K562 (cell line): ENCODE results near the gene FLRT1.

Experiments
- CHD1 ChIP-seq: fragments of 200-600 bp; sonication (generic); IDR thresholded peaks from one replicate; pipeline ENCODE4 v1.6.1; 2012; ENCODE audit warnings: mild to moderate bottlenecking, moderate library complexity, low read length, inconsistent platforms
- ETS1 ChIP-seq: conservative IDR thresholded peaks from 2 replicates; pipeline ENCODE4 v1.6.1; 2011; ENCODE audit warnings: low read depth, mild to moderate bottlenecking, low read length; ENCODE audit not compliant: control insufficient read depth
- ETV6 ChIP-seq, 3 experiments: fragments of 150-350 bp in 1 of 3; sonication (generic) in 1 of 3; formaldehyde crosslinking in 1 of 3; IDR thresholded peaks; 2 replicates each; pipeline versions ENCODE4 v1.6.1 to v1.8.0; 2014 to 2022; ENCODE audit warnings: borderline replicate concordance in 2 of 3, low read depth in 2 of 3, antibody characterized with exemption in 1 of 3, low read length in 1 of 3, mild to moderate bottlenecking in 1 of 3, missing genetic modification reagents in 1 of 3
- FIP1L1 ChIP-seq: fragments of 200-400 bp; formaldehyde crosslinking; IDR thresholded peaks from 2 replicates; pipeline ENCODE4 v1.6.1; 2018; ENCODE audit warnings: mild to moderate bottlenecking, low read depth, low read length; ENCODE audit not compliant: poor library complexity, severe bottlenecking
- FOSL1 ChIP-seq: fragments of 200-800 bp; sonication (Bioruptor generic); conservative IDR thresholded peaks from 2 replicates; pipeline ENCODE4 v1.6.1; 2016; ENCODE audit warnings: missing genetic modification characterization, missing compliant biosample characterization
- SMARCC2 ChIP-seq: fragments of 450-650 bp; IDR thresholded peaks from 2 replicates; pipeline ENCODE4 v1.6.1; 2017; ENCODE audit warnings: antibody characterized with exemption, moderate library complexity, mild to moderate bottlenecking, low read depth
- TCF7 ChIP-seq: sonication (generic); IDR thresholded peaks from 2 replicates; pipeline ENCODE4 v1.6.1; 2016; ENCODE audit warnings: antibody characterized with exemption, borderline replicate concordance
- TCF7L2 ChIP-seq: fragments of 150-350 bp; IDR thresholded peaks from 2 replicates; pipeline ENCODE4 v1.6.1; 2016; ENCODE audit warnings: low read depth, mild to moderate bottlenecking, low read length, moderate library complexity
- ZNF165 ChIP-seq: fragments of 250-450 bp; sonication (Bioruptor Pico); IDR thresholded peaks from 2 replicates; pipeline ENCODE4 v1.4.0; 2020; ENCODE audit warnings: borderline replicate concordance
- TF ChIP-seq, protein P1 (sequence below): fragments of 450-650 bp; formaldehyde crosslinking; IDR thresholded peaks from 2 replicates; pipeline ENCODE4 v1.4.0; 2022; ENCODE audit warnings: mild to moderate bottlenecking, moderate library complexity
- TF ChIP-seq, protein P2 (sequence below): IDR thresholded peaks from 2 replicates; pipeline ENCODE4 v1.6.1; 2012; ENCODE audit warnings: low read depth, low read length, improper control_type of control experiment, borderline replicate concordance

DNA sequence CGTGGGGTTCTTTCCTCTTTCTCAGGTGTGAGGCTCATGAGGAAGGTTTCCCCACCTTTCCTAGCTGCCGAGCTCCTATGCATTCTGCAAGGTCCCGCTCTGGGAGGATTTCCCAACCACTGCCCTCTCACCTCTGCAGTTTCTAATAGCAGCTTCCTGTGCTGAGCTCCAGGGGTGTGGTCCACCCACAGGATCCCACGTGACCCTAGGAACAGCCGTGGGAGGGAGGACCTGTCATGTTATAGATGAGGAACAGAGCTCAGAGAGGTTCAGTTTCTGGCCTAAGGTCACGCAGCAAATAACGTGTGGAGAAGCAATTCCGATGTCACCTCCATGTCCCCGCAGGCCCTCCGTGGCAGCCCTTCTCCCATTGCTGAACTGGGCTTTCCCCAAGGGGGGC lies 38.5 kb downstream of the FLRT1 start:
- TF ChIP-seq CHD1 = no peak
- TF ChIP-seq, protein P1, sequence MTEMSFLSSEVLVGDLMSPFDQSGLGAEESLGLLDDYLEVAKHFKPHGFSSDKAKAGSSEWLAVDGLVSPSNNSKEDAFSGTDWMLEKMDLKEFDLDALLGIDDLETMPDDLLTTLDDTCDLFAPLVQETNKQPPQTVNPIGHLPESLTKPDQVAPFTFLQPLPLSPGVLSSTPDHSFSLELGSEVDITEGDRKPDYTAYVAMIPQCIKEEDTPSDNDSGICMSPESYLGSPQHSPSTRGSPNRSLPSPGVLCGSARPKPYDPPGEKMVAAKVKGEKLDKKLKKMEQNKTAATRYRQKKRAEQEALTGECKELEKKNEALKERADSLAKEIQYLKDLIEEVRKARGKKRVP (CRISPR knock-in tag) = no peak
- TF ChIP-seq TCF7L2 = no peak
- TF ChIP-seq, protein P2, sequence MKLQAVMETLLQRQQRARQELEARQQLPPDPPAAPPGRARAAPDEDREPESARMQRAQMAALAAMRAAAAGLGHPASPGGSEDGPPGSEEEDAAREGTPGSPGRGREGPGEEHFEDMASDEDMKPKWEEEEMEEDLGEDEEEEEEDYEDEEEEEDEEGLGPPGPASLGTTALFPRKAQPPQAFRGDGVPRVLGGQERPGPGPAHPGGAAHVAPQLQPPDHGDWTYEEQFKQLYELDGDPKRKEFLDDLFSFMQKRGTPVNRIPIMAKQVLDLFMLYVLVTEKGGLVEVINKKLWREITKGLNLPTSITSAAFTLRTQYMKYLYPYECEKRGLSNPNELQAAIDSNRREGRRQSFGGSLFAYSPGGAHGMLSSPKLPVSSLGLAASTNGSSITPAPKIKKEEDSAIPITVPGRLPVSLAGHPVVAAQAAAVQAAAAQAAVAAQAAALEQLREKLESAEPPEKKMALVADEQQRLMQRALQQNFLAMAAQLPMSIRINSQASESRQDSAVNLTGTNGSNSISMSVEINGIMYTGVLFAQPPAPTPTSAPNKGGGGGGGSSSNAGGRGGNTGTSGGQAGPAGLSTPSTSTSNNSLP = no peak
- no peak for TF ChIP-seq ETS1
- no peak for TF ChIP-seq ETV6 (IDR thresholded peaks at IDR 0.05; ENCODE audit: borderline replicate concordance in 1 of 2, low read depth in 2 of 2, low read length in 1 of 2)
- no peak for TF ChIP-seq ETV6 (CRISPR knock-in tag; IDR thresholded peaks at IDR 0.05; ENCODE audit: borderline replicate concordance)
- no peak for TF ChIP-seq SMARCC2
- no peak for TF ChIP-seq FIP1L1
- no peak for TF ChIP-seq TCF7
- no peak for TF ChIP-seq FOSL1
- TF ChIP-seq ZNF165 (CRISPR knock-in tag) = no peak
